K562 (cell line): Measurements from ENCODE around the gene PRUNE1. TPM values are rescaled to one million over a fixed set of nuclear protein-coding genes. Genes with fewer than 3 reads are reported as not detected.

Experiments used
- FOXK1 ChIP-seq: sonication (generic); formaldehyde crosslinking; IDR thresholded peaks from 2 replicates; pipeline ENCODE4 v1.8.0; 2022; ENCODE audit warnings: missing genetic modification reagents, mild to moderate bottlenecking, borderline replicate concordance
- HDAC1 ChIP-seq, 2 experiments: fragments of 450-650 bp; IDR thresholded peaks; 2 replicates each; pipeline ENCODE4 v1.6.1; 2016 to 2017; ENCODE audit warnings: inconsistent platforms in 1 of 2, mild to moderate bottlenecking in 1 of 2, moderate library complexity in 1 of 2
- L3MBTL2 ChIP-seq: fragments of 450-650 bp; IDR thresholded peaks from 2 replicates; pipeline ENCODE4 v1.6.1; 2016; ENCODE audit warnings: mild to moderate bottlenecking, moderate library complexity
- RHOXF2B ChIP-seq: fragments of 250-450 bp; sonication (Bioruptor Pico); conservative IDR thresholded peaks from 2 replicates; pipeline ENCODE4 v1.5.1; 2021
- ZNF57 ChIP-seq: fragments of 450-650 bp; formaldehyde crosslinking; IDR thresholded peaks from 2 replicates; pipeline ENCODE4 v1.4.0; 2020; ENCODE audit warnings: mild to moderate bottlenecking, moderate library complexity
- polyA plus RNA-seq, 8 experiments: library from polyadenylated mRNA; depleted of rRNA in 4 of 8; stranded (reverse) in 5 of 8; unstranded in 3 of 8; fragments of >200 nt; fragmentation: Nextera tagmentation in 2 of 8; fragmentation: Illumina TruSeq in 1 of 8; extraction: Ambion mirVana in 2 of 8; extraction: Trizol in 1 of 8; gene quantifications; 2 replicates each; pipeline versions ENCODE4 v1.2.1 to v1.2.3, GENCODE V29; 2011 to 2014; ENCODE audit warnings: inconsistent platforms in 1 of 8, missing spikeins in 1 of 8
- total RNA-seq, 7 experiments: library from RNA; depleted of rRNA in 6 of 7; stranded (reverse); fragments of >200 nt in 6 of 7; fragmentation: Illumina TruSeq in 2 of 7; extraction: Trizol in 2 of 7; gene quantifications; 2 replicates each; pipeline versions ENCODE4 v1.2.1 to v1.2.3, GENCODE V29; 2011 to 2021; ENCODE audit warnings: low replicate concordance in 1 of 7
- TF ChIP-seq, protein P1 (sequence below): sonication (generic); formaldehyde crosslinking; IDR thresholded peaks from 2 replicates; pipeline ENCODE4 v1.8.0; 2023; ENCODE audit warnings: missing genetic modification reagents, mild to moderate bottlenecking, borderline replicate concordance
- TF ChIP-seq, protein P2 (sequence below): sonication (generic); formaldehyde crosslinking; IDR thresholded peaks from 2 replicates; pipeline ENCODE4 v1.9.0; 2022; ENCODE audit warnings: mild to moderate bottlenecking, missing genetic modification reagents
- TF ChIP-seq, protein P3 (sequence below): sonication (generic); formaldehyde crosslinking; IDR thresholded peaks from 2 replicates; pipeline ENCODE4 v1.8.1; 2023; ENCODE audit warnings: mild to moderate bottlenecking, missing genetic modification reagents
- TF ChIP-seq, protein P4 (sequence below), 2 experiments: IDR thresholded peaks; 2 replicates each; pipeline ENCODE4 v1.6.1; 2011; ENCODE audit warnings: borderline replicate concordance in 1 of 2, control low read depth in 1 of 2, low read depth in 1 of 2, low read length in 1 of 2, mild to moderate bottlenecking in 1 of 2, mixed read lengths in 1 of 2, moderate library complexity in 1 of 2; ENCODE audit not compliant: insufficient read depth in 1 of 2, insufficient read length in 1 of 2, poor library complexity in 1 of 2, severe bottlenecking in 1 of 2; ENCODE audit errors: extremely low read depth in 1 of 2
- TF ChIP-seq, protein P5 (sequence below): sonication (generic); formaldehyde crosslinking; IDR thresholded peaks from 2 replicates; pipeline ENCODE4 v1.8.0; 2023; ENCODE audit warnings: mild to moderate bottlenecking, missing genetic modification reagents

PRUNE1 gene
- total and polyA plus RNA-seq, 9 of the 15 experiments (the other 6 are each of a cell fraction or from before 2014, with no cell fraction given): 16.7 to 48.3 (median 26.2) TPM

DNA sequence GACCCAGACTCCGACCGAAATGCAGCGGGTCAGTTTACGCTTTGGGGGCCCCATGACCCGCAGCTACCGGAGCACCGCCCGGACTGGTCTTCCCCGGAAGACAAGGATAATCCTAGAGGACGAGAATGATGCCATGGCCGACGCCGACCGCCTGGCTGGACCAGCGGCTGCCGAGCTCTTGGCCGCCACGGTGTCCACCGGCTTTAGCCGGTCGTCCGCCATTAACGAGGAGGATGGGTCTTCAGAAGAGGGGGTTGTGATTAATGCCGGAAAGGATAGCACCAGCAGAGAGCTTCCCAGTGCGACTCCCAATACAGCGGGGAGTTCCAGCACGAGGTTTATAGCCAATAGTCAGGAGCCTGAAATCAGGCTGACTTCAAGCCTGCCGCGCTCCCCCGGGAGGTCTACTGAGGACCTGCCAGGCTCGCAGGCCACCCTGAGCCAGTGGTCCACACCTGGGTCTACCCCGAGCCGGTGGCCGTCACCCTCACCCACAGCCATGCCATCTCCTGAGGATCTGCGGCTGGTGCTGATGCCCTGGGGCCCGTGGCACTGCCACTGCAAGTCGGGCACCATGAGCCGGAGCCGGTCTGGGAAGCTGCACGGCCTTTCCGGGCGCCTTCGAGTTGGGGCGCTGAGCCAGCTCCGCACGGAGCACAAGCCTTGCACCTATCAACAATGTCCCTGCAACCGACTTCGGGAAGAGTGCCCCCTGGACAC lies 39.8 kb downstream of the PRUNE1 start (continued):
- TF ChIP-seq, protein P1, sequence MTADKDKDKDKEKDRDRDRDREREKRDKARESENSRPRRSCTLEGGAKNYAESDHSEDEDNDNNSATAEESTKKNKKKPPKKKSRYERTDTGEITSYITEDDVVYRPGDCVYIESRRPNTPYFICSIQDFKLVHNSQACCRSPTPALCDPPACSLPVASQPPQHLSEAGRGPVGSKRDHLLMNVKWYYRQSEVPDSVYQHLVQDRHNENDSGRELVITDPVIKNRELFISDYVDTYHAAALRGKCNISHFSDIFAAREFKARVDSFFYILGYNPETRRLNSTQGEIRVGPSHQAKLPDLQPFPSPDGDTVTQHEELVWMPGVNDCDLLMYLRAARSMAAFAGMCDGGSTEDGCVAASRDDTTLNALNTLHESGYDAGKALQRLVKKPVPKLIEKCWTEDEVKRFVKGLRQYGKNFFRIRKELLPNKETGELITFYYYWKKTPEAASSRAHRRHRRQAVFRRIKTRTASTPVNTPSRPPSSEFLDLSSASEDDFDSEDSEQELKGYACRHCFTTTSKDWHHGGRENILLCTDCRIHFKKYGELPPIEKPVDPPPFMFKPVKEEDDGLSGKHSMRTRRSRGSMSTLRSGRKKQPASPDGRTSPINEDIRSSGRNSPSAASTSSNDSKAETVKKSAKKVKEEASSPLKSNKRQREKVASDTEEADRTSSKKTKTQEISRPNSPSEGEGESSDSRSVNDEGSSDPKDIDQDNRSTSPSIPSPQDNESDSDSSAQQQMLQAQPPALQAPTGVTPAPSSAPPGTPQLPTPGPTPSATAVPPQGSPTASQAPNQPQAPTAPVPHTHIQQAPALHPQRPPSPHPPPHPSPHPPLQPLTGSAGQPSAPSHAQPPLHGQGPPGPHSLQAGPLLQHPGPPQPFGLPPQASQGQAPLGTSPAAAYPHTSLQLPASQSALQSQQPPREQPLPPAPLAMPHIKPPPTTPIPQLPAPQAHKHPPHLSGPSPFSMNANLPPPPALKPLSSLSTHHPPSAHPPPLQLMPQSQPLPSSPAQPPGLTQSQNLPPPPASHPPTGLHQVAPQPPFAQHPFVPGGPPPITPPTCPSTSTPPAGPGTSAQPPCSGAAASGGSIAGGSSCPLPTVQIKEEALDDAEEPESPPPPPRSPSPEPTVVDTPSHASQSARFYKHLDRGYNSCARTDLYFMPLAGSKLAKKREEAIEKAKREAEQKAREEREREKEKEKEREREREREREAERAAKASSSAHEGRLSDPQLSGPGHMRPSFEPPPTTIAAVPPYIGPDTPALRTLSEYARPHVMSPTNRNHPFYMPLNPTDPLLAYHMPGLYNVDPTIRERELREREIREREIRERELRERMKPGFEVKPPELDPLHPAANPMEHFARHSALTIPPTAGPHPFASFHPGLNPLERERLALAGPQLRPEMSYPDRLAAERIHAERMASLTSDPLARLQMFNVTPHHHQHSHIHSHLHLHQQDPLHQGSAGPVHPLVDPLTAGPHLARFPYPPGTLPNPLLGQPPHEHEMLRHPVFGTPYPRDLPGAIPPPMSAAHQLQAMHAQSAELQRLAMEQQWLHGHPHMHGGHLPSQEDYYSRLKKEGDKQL (CRISPR knock-in tag): no peak
- TF ChIP-seq, protein P2, sequence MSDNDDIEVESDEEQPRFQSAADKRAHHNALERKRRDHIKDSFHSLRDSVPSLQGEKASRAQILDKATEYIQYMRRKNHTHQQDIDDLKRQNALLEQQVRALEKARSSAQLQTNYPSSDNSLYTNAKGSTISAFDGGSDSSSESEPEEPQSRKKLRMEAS (CRISPR knock-in tag): peak; percentile 44
- TF ChIP-seq HDAC1 (IDR thresholded peaks at IDR 0.05) (no peak), RHOXF2B (CRISPR knock-in tag) (no peak), L3MBTL2 (peak; percentile 68), ZNF57 (no peak), FOXK1 (CRISPR knock-in tag) (0 out of 2 replicates have a peak, but pooled peaks have one; percentile 9)
- TF ChIP-seq, protein P3, sequence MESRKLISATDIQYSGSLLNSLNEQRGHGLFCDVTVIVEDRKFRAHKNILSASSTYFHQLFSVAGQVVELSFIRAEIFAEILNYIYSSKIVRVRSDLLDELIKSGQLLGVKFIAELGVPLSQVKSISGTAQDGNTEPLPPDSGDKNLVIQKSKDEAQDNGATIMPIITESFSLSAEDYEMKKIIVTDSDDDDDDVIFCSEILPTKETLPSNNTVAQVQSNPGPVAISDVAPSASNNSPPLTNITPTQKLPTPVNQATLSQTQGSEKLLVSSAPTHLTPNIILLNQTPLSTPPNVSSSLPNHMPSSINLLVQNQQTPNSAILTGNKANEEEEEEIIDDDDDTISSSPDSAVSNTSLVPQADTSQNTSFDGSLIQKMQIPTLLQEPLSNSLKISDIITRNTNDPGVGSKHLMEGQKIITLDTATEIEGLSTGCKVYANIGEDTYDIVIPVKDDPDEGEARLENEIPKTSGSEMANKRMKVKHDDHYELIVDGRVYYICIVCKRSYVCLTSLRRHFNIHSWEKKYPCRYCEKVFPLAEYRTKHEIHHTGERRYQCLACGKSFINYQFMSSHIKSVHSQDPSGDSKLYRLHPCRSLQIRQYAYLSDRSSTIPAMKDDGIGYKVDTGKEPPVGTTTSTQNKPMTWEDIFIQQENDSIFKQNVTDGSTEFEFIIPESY (CRISPR knock-in tag): 0 out of 2 replicates have a peak, but pooled peaks have one; percentile 21
- TF ChIP-seq, protein P4, sequence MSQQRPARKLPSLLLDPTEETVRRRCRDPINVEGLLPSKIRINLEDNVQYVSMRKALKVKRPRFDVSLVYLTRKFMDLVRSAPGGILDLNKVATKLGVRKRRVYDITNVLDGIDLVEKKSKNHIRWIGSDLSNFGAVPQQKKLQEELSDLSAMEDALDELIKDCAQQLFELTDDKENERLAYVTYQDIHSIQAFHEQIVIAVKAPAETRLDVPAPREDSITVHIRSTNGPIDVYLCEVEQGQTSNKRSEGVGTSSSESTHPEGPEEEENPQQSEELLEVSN (IDR thresholded peaks at IDR 0.05; ENCODE audit: borderline replicate concordance in 1 of 2, extremely low read depth in 1 of 2, insufficient read depth in 1 of 2, insufficient read length in 1 of 2, low read depth in 1 of 2, low read length in 1 of 2, poor library complexity in 1 of 2, severe bottlenecking in 1 of 2): peak; percentile 47 to 62
- TF ChIP-seq, protein P5, sequence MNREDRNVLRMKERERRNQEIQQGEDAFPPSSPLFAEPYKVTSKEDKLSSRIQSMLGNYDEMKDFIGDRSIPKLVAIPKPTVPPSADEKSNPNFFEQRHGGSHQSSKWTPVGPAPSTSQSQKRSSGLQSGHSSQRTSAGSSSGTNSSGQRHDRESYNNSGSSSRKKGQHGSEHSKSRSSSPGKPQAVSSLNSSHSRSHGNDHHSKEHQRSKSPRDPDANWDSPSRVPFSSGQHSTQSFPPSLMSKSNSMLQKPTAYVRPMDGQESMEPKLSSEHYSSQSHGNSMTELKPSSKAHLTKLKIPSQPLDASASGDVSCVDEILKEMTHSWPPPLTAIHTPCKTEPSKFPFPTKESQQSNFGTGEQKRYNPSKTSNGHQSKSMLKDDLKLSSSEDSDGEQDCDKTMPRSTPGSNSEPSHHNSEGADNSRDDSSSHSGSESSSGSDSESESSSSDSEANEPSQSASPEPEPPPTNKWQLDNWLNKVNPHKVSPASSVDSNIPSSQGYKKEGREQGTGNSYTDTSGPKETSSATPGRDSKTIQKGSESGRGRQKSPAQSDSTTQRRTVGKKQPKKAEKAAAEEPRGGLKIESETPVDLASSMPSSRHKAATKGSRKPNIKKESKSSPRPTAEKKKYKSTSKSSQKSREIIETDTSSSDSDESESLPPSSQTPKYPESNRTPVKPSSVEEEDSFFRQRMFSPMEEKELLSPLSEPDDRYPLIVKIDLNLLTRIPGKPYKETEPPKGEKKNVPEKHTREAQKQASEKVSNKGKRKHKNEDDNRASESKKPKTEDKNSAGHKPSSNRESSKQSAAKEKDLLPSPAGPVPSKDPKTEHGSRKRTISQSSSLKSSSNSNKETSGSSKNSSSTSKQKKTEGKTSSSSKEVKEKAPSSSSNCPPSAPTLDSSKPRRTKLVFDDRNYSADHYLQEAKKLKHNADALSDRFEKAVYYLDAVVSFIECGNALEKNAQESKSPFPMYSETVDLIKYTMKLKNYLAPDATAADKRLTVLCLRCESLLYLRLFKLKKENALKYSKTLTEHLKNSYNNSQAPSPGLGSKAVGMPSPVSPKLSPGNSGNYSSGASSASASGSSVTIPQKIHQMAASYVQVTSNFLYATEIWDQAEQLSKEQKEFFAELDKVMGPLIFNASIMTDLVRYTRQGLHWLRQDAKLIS (CRISPR knock-in tag): no peak
- TF ChIP-seq, all 486 proteins: peak for 32
